ENCODE data around the gene RAI1.

RAI1 gene

DNA sequence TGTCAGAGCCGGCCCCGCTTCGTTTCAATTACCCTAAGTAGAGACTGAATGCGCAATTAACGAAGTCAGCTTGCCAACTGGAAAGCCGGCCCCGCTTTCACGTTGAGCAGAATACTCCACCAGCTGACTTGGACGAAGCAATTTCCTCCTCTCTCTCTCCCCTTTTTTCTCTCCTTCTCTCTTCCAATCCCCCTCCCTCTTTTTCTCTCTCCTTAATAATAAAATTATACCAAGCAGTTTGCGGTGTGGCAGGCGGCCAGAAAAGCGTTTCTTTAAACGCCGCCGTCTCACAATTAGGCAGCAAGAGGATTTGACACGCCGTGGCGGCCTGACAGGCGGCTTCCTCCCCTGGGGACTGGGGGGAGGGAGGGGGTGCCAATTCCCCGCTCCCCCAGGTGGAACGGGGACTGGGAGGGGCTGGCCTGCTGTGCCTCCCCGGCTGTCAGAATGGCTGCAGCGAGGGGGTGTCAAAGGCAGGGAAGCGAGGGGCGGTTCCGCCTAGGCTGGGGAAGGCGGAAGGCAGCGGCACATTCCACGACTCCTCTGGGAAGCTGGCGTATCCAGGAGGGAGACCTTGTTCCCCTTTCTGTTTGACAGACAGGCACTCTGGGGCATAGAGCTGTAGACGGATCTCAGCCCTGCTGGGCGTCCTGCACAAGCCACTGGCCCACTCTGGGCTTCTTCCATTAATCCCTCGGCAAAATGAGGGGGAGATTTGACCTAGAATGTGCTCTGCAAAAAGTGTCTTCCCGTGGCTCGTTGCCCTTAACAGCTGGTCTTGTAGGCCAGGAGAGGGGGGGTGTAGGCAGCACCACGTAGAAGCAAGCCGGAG lies 102.8 kb downstream of the RAI1 start:
- Histone ChIP-seq H3K9ac (ENCODE audit: low read depth, low read length) (peak overlapping the region; percentile 21), H3K36me3 (ENCODE audit: insufficient read depth, low read length) (no peaks in the 10 kb centered on the region), H3K4me3 (ENCODE audit: low read length) (peak overlapping the region; percentile 69), H3K27me3 (ENCODE audit: control insufficient read depth, insufficient read depth, low read length) (no peaks in the 10 kb centered on the region), H3K4me1 (ENCODE audit: control insufficient read depth, insufficient read depth, low read length) (peaks cover 28% of the 10 kb centered on the region), H3K9me3 (replicated peaks; ENCODE audit: low read length) (no peaks in the 10 kb centered on the region), H3K4me2 (ENCODE audit: low read length) (peak overlapping the region; percentile 91)

DNA sequence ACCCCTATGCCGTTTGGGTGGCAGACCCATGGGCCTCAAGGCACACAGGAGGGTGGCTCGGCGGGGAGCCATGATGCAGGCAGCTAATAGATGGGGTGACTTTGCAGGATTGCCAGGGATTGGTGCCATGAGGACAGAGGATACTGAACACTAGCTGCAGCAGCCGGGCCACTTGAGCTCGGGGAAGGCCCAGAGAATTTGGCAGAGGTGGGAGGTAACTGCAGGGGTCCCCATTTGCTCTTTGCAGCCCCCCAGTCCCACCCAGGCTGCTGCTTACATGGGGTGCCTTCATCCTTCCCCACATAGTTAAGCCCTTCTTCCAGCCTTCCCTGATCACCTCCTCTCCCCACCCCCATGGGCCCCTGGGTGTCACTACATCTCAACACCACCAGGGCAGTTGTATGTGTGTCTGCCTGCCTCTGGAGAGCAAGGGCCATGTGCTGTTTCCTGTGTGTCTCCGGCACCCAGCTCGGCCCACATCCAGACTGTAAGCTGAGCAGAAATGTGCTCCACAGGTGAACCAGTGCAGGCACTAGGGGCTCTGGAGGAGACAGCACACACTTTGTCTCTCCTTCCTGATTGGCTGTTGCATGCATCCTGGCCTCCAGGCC lies 103.5 kb downstream of the RAI1 start:
- Histone ChIP-seq H3K4me1 (ENCODE audit: control insufficient read depth, insufficient read depth, low read length) (peaks cover 28% of the 10 kb centered on the region), H3K9ac (ENCODE audit: low read depth, low read length) (no peak overlapping the region), H3K27me3 (ENCODE audit: control insufficient read depth, insufficient read depth, low read length) (no peaks in the 10 kb centered on the region), H3K4me2 (ENCODE audit: low read length) (no peak overlapping the region), H3K4me3 (ENCODE audit: low read length) (no peak overlapping the region), H3K9me3 (replicated peaks; ENCODE audit: low read length) (no peaks in the 10 kb centered on the region), H3K36me3 (ENCODE audit: insufficient read depth, low read length) (no peaks in the 10 kb centered on the region)

DNA sequence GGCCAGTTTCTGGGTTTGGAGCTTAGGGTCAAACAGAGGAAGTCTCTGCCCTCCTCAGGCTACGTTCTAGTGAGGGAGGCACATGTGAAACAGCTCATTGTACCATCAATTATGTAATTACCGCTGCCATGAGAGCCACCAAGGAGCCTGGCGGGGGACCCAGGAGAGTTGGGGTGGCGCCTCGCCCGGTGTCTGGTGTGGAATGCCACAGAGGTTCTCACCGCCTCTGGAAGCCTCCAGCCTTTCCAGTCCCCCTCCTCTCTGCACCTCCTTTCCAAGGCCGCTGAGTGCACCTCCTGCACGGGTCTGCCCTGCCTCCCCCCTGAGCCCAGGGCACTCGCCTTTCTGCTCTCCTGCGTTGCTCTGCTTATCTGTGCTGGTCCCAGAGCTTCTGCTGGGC lies 104.1 kb downstream of the RAI1 start:
- Histone ChIP-seq H3K9me3 (replicated peaks; ENCODE audit: low read length) (no peaks in the 10 kb centered on the region), H3K27me3 (ENCODE audit: control insufficient read depth, insufficient read depth, low read length) (no peaks in the 10 kb centered on the region), H3K4me1 (ENCODE audit: control insufficient read depth, insufficient read depth, low read length) (peaks cover 28% of the 10 kb centered on the region), H3K9ac (ENCODE audit: low read depth, low read length) (no peak overlapping the region), H3K4me3 (ENCODE audit: low read length) (no peak overlapping the region), H3K4me2 (ENCODE audit: low read length) (no peak overlapping the region), H3K36me3 (ENCODE audit: insufficient read depth, low read length) (no peaks in the 10 kb centered on the region)

DNA sequence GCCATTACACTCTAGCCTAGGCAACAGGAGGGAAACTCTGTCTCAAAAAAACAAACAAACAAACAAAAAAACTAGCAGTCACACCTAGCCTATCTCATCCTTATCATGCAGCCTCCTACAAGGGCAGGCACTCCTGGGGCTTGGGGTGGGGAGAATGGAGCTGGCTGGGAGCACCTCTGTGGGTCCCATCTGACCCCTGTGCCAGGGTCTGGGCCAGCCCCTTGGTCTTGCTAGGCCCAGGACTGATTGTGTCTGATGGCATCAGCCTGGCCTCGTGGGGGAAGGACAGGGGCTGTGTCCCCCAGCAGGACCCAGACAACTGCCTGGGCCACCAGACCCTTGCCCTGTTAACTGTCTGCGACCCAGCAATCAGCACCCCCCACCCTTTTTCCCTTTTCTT lies 105.7 kb downstream of the RAI1 start:
- H3K4me3 ChIP-seq (ENCODE audit: low read length) = no peak overlapping the region
- H3K27me3 ChIP-seq (ENCODE audit: control insufficient read depth, insufficient read depth, low read length) = no peaks in the 10 kb centered on the region
- peaks cover 24% of the 10 kb centered on the region for H3K4me1 ChIP-seq (ENCODE audit: control insufficient read depth, insufficient read depth, low read length)
- H3K36me3 ChIP-seq (ENCODE audit: insufficient read depth, low read length) = no peaks in the 10 kb centered on the region
- no peaks in the 10 kb centered on the region for H3K9me3 ChIP-seq (replicated peaks; ENCODE audit: low read length)
- no peak overlapping the region for H3K4me2 ChIP-seq (ENCODE audit: low read length)
- H3K9ac ChIP-seq (ENCODE audit: low read depth, low read length) = no peak overlapping the region

DNA sequence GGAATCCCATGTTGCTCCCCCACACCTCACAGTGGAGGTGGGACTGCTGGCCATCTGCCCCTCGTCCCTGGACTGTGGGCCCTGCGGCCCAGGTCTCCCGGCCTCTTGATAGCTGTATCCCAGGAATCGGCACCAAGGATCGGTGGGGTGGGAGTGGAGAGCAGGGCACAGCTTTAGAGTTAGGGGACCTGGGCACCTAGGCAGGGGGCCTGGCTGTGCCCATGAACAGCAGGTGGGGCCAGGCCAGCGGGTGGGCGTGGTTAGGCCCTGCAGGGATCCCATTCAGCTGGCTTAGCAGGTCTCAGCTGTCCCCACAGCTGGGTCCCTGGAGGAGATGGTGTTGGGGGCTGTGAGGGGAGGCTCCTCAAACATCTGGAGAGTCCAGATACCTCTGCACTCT lies 106.3 kb downstream of the RAI1 start:
- no peak overlapping the region for H3K9ac ChIP-seq (ENCODE audit: low read depth, low read length)
- peaks cover 26% of the 10 kb centered on the region for H3K4me1 ChIP-seq (ENCODE audit: control insufficient read depth, insufficient read depth, low read length)
- H3K9me3 ChIP-seq (replicated peaks; ENCODE audit: low read length) = no peaks in the 10 kb centered on the region
- H3K4me3 ChIP-seq (ENCODE audit: low read length) = no peak overlapping the region
- no peak overlapping the region for H3K4me2 ChIP-seq (ENCODE audit: low read length)
- H3K36me3 ChIP-seq (ENCODE audit: insufficient read depth, low read length) = no peaks in the 10 kb centered on the region
- no peaks in the 10 kb centered on the region for H3K27me3 ChIP-seq (ENCODE audit: control insufficient read depth, insufficient read depth, low read length)

DNA sequence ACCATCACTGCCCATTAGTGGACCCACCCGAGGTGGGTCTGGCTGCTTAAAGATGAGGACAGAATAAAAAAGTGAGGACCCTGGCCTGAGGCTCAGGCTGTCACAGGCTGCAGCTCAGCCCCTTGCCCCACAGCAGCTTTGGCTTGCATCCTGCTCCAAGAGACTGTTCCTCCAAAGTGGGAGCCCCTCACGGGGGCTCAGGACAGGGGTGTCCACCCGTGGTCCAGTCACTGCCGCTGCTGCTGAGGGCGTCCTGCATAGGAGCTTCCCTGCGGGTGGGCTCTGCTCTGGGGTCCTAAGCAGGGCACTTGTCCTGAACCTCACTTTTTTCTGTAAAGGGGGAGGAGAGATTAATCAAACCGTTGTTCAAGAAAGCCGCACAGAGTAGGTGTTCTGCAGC lies 107.7 kb downstream of the RAI1 start:
- no peak overlapping the region for H3K4me2 ChIP-seq (ENCODE audit: low read length)
- no peaks in the 10 kb centered on the region for H3K9me3 ChIP-seq (replicated peaks; ENCODE audit: low read length)
- H3K4me1 ChIP-seq (ENCODE audit: control insufficient read depth, insufficient read depth, low read length) = peaks cover 19% of the 10 kb centered on the region
- no peaks in the 10 kb centered on the region for H3K27me3 ChIP-seq (ENCODE audit: control insufficient read depth, insufficient read depth, low read length)
- H3K36me3 ChIP-seq (ENCODE audit: insufficient read depth, low read length) = peaks cover 8% of the 10 kb centered on the region
- H3K4me3 ChIP-seq (ENCODE audit: low read length) = no peak overlapping the region
- no peak overlapping the region for H3K9ac ChIP-seq (ENCODE audit: low read depth, low read length)

DNA sequence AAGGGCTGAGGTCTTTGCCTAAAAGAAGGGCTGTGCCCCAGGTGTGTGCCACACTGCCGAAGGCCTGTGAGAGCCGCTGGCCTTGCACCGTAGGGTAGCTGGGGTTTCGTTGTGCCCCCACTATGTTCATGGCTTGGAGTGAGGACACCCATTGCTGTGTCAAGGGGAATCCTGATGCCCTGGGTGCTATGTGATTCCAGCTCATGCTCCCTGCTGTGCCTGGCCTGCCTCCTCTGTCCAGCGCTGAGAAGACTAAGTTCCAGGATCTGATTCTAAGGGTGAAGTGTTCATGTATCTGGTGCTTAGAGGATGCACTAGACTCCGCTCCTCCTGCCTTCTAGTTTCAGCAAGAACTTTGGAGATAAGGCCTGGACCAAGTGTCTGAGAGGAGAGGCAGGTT lies 108.2 kb downstream of the RAI1 start:
- Histone ChIP-seq H3K9ac (ENCODE audit: low read depth, low read length) (no peak overlapping the region), H3K36me3 (ENCODE audit: insufficient read depth, low read length) (peaks cover 12% of the 10 kb centered on the region), H3K9me3 (replicated peaks; ENCODE audit: low read length) (no peaks in the 10 kb centered on the region), H3K27me3 (ENCODE audit: control insufficient read depth, insufficient read depth, low read length) (no peaks in the 10 kb centered on the region), H3K4me2 (ENCODE audit: low read length) (no peak overlapping the region), H3K4me1 (ENCODE audit: control insufficient read depth, insufficient read depth, low read length) (peaks cover 15% of the 10 kb centered on the region), H3K4me3 (ENCODE audit: low read length) (no peak overlapping the region)

DNA sequence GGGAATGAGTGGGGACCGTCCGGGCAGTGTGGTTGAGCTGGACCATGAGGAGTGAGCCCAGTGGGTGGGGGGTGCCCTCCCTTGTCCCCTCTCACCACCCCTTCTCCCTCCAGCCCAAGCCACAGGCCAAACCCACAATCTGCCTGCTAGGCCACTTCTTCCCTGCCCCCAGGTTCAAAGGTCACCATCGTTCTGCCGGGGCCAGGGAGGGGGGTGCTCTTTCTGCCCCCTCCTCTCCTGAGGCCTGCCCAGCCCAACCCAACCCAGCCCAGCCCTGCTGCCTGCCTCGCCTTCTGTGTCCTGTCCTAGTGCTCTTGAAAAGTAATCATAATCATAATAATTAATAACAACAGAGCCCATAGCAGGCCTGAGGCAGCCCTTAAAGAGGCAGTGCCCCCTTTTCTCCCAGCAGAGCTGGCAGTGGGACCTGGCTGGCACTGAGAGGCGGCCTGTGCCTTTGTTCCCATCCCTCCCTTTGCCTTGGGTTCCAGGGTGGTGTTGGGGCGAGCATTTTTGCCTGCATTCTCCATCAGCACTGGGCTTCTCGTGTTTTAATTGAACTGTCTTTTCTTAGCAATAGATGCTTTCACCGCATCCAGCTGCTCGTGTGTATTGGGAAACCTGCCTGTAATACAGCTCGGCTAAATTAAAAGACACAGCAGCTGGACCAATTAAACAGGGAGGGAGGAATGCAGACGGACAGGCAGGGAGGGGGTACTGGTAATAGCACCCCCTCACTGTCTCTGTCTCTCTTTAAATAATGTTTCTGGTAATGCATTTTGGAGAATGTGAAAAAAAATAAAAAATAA lies 108.8 kb downstream of the RAI1 start:
- Histone ChIP-seq H3K4me1 (ENCODE audit: control insufficient read depth, insufficient read depth, low read length) (peaks cover 11% of the 10 kb centered on the region), H3K4me3 (ENCODE audit: low read length) (no peak overlapping the region), H3K9ac (ENCODE audit: low read depth, low read length) (no peak overlapping the region), H3K9me3 (replicated peaks; ENCODE audit: low read length) (no peaks in the 10 kb centered on the region), H3K36me3 (ENCODE audit: insufficient read depth, low read length) (peaks cover 18% of the 10 kb centered on the region), H3K27me3 (ENCODE audit: control insufficient read depth, insufficient read depth, low read length) (no peaks in the 10 kb centered on the region), H3K4me2 (ENCODE audit: low read length) (no peak overlapping the region)

DNA sequence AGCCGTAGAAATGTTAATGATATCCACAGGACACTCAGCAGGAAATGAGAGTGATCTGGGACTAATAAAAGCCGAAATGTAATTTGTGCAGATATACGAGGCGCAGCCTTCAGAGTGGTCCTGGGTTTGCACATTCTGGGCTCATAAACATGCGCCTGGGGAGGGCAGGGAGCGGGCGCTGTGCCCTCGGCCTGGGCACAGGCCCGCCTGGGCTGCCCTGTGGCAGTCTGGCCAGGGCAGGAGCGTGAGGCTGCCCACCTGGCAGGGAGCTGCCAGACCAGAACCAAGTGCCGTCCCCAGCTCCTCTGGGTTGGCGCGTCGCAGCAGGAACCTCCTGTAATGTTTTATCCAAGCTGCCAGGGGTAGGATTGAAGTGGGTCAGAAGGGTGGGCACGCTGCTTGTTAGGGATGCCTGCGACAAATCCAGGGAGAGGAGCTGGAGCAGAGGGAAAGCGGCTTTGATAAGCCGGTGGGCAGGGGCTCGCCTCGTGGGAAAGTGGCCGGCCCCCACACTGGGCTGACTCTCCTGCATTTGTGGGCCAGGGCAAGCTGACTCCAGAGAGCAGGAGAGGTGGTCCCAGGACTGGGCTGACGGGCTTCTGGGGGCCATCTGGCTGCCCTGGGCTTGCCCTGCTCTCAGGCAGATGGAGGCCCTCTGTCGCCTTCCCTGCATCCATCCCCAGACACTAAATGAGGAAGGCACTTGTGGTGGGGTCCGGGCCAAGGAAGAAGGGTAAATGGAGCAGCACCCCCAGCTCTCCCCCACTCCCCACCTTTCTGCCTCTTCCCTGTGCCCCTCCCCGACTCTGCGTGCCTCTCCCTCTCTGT lies 109.6 kb downstream of the RAI1 start:
- Histone ChIP-seq H3K4me1 (ENCODE audit: control insufficient read depth, insufficient read depth, low read length) (peaks cover 11% of the 10 kb centered on the region), H3K27me3 (ENCODE audit: control insufficient read depth, insufficient read depth, low read length) (no peaks in the 10 kb centered on the region), H3K36me3 (ENCODE audit: insufficient read depth, low read length) (peaks cover 26% of the 10 kb centered on the region), H3K4me2 (ENCODE audit: low read length) (no peak overlapping the region), H3K9ac (ENCODE audit: low read depth, low read length) (no peak overlapping the region), H3K4me3 (ENCODE audit: low read length) (no peak overlapping the region), H3K9me3 (replicated peaks; ENCODE audit: low read length) (no peaks in the 10 kb centered on the region)

DNA sequence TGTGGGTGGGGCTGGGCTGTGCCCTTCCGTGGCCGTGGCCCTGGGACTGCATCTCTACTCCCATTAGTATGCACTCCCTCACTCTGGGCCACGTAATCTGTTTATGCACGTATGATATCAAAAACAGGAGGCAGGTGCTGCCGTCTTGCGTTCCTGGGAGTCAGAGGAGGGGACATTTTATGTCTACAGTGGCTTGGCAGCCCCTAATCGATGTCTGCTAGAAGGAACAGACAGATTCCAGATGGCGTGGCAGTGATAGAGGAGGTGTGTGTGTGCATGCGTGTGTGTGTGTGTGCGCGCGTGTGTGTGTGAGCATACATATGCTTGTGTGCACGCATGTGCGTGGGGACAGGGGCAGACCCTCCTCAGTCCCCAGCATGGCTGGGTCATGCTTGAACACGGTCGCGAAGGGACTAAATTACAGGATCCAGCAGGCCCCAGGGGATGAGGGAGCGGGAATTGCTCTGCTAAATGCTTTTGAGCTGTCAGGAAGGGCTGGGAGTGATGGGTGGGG lies 110.8 kb downstream of the RAI1 start:
- Histone ChIP-seq H3K4me3 (ENCODE audit: low read length) (no peak overlapping the region), H3K36me3 (ENCODE audit: insufficient read depth, low read length) (peaks cover 33% of the 10 kb centered on the region), H3K4me1 (ENCODE audit: control insufficient read depth, insufficient read depth, low read length) (peaks cover 11% of the 10 kb centered on the region), H3K9ac (ENCODE audit: low read depth, low read length) (no peak overlapping the region), H3K27me3 (ENCODE audit: control insufficient read depth, insufficient read depth, low read length) (no peaks in the 10 kb centered on the region), H3K4me2 (ENCODE audit: low read length) (no peak overlapping the region), H3K9me3 (replicated peaks; ENCODE audit: low read length) (no peaks in the 10 kb centered on the region)

Data from skeletal muscle satellite cell (primary cell).